Measurements from ENCODE around the gene FBXL15. TPM values are rescaled to one million over a fixed set of nuclear protein-coding genes. Genes with fewer than 3 reads are reported as not detected.
A peak's percentile ranks its signal among the peaks of the same experiment; 100 is the strongest.

Gene FBXL15
- total and polyA plus RNA-seq, 12 donors = 6.7 to 19.2 (median 10.2) TPM

GRCh38 chr10:102419269-102420180 lies 1.1 kb upstream of the FBXL15 start:
- H3K27me3 ChIP-seq = peaks cover 0 to 47% (median 45%) of the 10 kb centered on the region in 7 donors
- H3K9me3 ChIP-seq = no peaks in the 10 kb centered on the region
- no peak for TF ChIP-seq CTCF (IDR thresholded peaks at IDR 0.05)
- peaks cover 0 to 19% (median 0%) of the 10 kb centered on the region in 9 donors for H3K36me3 ChIP-seq
- intact Hi-C loops (cut with DNase I) = loop anchor here in 5 of 10 donors (5.0 to 10.0 kb wide), 4 partner anchors 43 to 165 kb away; partner anchors contain the start of genes ACTR1A (in 2 of the 5) and SUFU (in 2 of the 5)
- H3K4me3 ChIP-seq = peak overlapping the region; percentile 80 to 100 (median 94)
- ATAC-seq (peak in 5 of 8 donors; percentile 3 to 38 (median 26)), DNase-seq (peak; percentile 38 to 70)
- 1% methylated on average over 52 to 54 of the region's 54 CpGs for WGBS, 2 donors
- H3K27ac ChIP-seq = peak overlapping the region in 6 of 10 donors; percentile 85 to 97 (median 91)
- H3K4me1 ChIP-seq = peaks cover 15 to 40% (median 36%) of the 10 kb centered on the region in 9 donors

- intact Hi-C loops (cut with DNase I) = loop anchor here in 4 of 10 donors (5.0 to 10.0 kb wide), 3 partner anchors 42 to 82 kb away; partner anchors contain the start of genes ACTR1A (in 2 of the 4) and SUFU (in 2 of the 4)
- H3K4me1 ChIP-seq = peaks cover 15 to 40% (median 36%) of the 10 kb centered on the region in 9 donors
- DNase-seq = no peak
- H3K4me3 ChIP-seq = peak overlapping the region; percentile 80 to 100 (median 94)
- peak in 2 of 8 donors; percentile 1 for ATAC-seq
- TF ChIP-seq CTCF (IDR thresholded peaks at IDR 0.05) = no peak
- peak overlapping the region in 9 of 10 donors; percentile 81 to 97 (median 91) for H3K27ac ChIP-seq
- H3K36me3 ChIP-seq = peaks cover 0 to 24% (median 0%) of the 10 kb centered on the region in 9 donors
- H3K27me3 ChIP-seq = peaks cover 0 to 40% (median 38%) of the 10 kb centered on the region in 7 donors
- WGBS, 2 donors = 1% methylated on average over 21 of the region's 21 CpGs
- no peaks in the 10 kb centered on the region for H3K9me3 ChIP-seq
These were observed 389 bp upstream of the FBXL15 start for GRCh38 chr10:102420181-102420713.

GRCh38 chr10:102421507-102421756 lies 796 bp downstream of the FBXL15 start:
- Histone ChIP-seq H3K36me3 (peaks cover 0 to 24% (median 0%) of the 10 kb centered on the region in 9 donors), H3K4me1 (peaks cover 15 to 40% (median 36%) of the 10 kb centered on the region in 9 donors), H3K9me3 (no peaks in the 10 kb centered on the region), H3K27ac (peak overlapping the region; percentile 70 to 97 (median 91)), H3K4me3 (peak overlapping the region; percentile 80 to 100 (median 94)), H3K27me3 (peaks cover 0 to 28% (median 26%) of the 10 kb centered on the region in 7 donors)
- ATAC-seq = no peak
- intact Hi-C loops (cut with DNase I) = loop anchor here in 4 of 10 donors (1.0 to 10.0 kb wide), 4 partner anchors 41 to 252 kb away; partner anchors contain the start of genes ACTR1A (in 2 of the 4) and SUFU (in 2 of the 4)
- WGBS, 2 donors = 0% methylated on average over 14 of the region's 14 CpGs
- no peak for TF ChIP-seq CTCF (IDR thresholded peaks at IDR 0.05)
- no peak for DNase-seq
